Retinal pigment epithelial cell (primary cell): Measurements from ENCODE around the gene MAP3K7CL.

Experiments
- DNase-seq: peaks from one replicate; pipeline ENCODE4 v3.0.0-alpha.2; 2010; ENCODE audit warnings: low read depth
- H3K4me3 ChIP-seq: 2 replicates; pipeline ENCODE4 v1.5.1; 2011; ENCODE audit warnings: mild to moderate bottlenecking, low read length, control low read depth, moderate library complexity
- TF ChIP-seq, protein P1 (sequence below): conservative IDR thresholded peaks from 2 replicates; pipeline ENCODE4 v1.5.1; 2011; ENCODE audit warnings: low read depth, low read length, control low read depth, inconsistent platforms

MAP3K7CL gene

GRCh38 chr21:29114765-29115500, 15.5 kb upstream of the MAP3K7CL start:
- no peak overlapping the region for H3K4me3 ChIP-seq
- DNase-seq: no peak
- TF ChIP-seq, protein P1, sequence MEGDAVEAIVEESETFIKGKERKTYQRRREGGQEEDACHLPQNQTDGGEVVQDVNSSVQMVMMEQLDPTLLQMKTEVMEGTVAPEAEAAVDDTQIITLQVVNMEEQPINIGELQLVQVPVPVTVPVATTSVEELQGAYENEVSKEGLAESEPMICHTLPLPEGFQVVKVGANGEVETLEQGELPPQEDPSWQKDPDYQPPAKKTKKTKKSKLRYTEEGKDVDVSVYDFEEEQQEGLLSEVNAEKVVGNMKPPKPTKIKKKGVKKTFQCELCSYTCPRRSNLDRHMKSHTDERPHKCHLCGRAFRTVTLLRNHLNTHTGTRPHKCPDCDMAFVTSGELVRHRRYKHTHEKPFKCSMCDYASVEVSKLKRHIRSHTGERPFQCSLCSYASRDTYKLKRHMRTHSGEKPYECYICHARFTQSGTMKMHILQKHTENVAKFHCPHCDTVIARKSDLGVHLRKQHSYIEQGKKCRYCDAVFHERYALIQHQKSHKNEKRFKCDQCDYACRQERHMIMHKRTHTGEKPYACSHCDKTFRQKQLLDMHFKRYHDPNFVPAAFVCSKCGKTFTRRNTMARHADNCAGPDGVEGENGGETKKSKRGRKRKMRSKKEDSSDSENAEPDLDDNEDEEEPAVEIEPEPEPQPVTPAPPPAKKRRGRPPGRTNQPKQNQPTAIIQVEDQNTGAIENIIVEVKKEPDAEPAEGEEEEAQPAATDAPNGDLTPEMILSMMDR: no peak

DNA sequence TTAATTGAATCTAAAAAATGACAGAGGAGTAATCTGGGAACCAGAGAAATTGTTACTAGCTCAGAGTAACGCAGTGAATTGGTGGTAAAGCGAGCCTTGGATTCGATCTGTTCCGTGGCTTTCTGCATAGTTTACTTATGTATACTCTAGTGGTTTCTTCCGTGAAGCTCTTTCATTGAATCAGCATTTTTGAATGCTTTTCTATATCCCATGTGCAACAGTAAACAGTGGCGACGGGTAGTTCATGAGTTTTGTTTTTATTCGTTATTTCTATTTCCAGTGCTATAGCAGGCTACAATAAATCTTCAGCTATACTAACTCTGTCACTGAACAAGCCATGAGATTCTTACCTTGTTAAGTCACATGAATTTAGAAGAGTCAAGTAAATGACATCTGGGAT, 14.5 kb upstream of the MAP3K7CL start:
- TF ChIP-seq, protein P1: no peak
- no peak overlapping the region for H3K4me3 ChIP-seq
- DNase-seq: no peak

- no peak for DNase-seq
- TF ChIP-seq, protein P1: no peak
Measured at GRCh38 chr21:29117372-29117955, 13.0 kb upstream of the MAP3K7CL start.

DNA sequence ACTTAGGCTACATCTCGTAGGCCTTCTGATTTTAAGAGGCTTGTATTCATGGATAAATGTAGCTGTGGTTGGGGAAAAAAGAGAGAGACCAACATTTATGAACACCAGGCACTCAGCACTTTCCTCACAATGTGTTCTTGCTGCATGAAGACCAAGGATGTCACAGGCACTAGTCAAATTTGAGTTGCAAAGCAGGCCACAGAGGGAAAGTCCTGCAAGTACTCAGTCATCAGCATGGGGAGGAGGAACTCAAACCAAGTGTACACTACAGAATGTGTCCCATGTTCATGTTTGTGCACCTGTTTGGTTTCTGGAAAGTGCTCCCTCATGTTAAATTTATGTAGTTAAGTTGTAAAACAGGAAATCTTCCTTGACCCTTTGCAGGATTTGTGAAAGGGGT, 8.7 kb upstream of the MAP3K7CL start:
- DNase-seq: no peak
- TF ChIP-seq, protein P1: no peak
- H3K4me3 ChIP-seq: no peak overlapping the region

More at GRCh38 chr21:29117372-29117955, 13.0 kb upstream of the MAP3K7CL start:
- H3K4me3 ChIP-seq: no peak overlapping the region

DNA sequence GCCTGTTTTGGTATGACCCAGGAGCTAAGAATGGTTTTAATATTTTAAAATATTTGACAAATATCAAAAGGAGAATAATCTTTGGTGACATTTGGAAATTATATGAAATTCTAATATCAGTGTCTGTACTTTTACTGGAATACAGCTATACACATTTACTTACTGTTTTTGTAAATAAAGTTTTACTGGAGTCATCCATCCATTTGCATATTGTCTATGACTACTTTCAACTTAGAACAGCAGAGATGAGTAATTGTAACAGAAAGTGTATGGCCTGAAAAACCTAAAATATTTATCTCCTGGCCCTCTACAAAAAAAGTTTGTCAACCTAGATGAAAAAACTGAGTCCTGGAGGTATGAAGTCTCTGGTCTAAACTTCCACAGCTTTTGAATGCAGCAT, 5.8 kb upstream of the MAP3K7CL start:
- DNase-seq: no peak
- TF ChIP-seq, protein P1: no peak
- H3K4me3 ChIP-seq: no peak overlapping the region

- TF ChIP-seq, protein P1: no peak
- no peak for DNase-seq
- no peak overlapping the region for H3K4me3 ChIP-seq
Measured at GRCh38 chr21:29125191-29125590, 5.3 kb upstream of the MAP3K7CL start.

GRCh38 chr21:29125979-29126378, 4.5 kb upstream of the MAP3K7CL start:
- TF ChIP-seq, protein P1: no peak
- no peak overlapping the region for H3K4me3 ChIP-seq
- no peak for DNase-seq
